GM04504 (cell line): ENCODE measurements around the gene NUBP2.
A peak's percentile ranks its signal among the peaks of the same experiment; 100 is the strongest.

Source experiments
- DNase-seq: peaks from one replicate; pipeline ENCODE4 v3.0.0-alpha.2; 2012; ENCODE audit warnings: low read depth

The NUBP2 gene

GRCh38 chr16:1772362-1772907 lies 10.3 kb upstream of the NUBP2 start, which contains the start of gene EME2:
Gene EME2 (plus strand): TSS chr16:1772810. CDS start chr16:1773228, 418 bp downstream.
- DNase-seq = no peak

- DNase-seq = peak; percentile 57
Observed at GRCh38 chr16:1772908-1773702, 9.7 kb upstream of the NUBP2 start, which contains the start of gene MRPS34. Gene MRPS34 (minus strand): TSS chr16:1773134. CDS start chr16:1773119, 15 bp downstream.

- DNase-seq = no peak
Observed at GRCh38 chr16:1773703-1774447, 8.9 kb upstream of the NUBP2 start.

- DNase-seq = no peak
Observed at GRCh38 chr16:1774448-1774780, 8.3 kb upstream of the NUBP2 start.

DNA sequence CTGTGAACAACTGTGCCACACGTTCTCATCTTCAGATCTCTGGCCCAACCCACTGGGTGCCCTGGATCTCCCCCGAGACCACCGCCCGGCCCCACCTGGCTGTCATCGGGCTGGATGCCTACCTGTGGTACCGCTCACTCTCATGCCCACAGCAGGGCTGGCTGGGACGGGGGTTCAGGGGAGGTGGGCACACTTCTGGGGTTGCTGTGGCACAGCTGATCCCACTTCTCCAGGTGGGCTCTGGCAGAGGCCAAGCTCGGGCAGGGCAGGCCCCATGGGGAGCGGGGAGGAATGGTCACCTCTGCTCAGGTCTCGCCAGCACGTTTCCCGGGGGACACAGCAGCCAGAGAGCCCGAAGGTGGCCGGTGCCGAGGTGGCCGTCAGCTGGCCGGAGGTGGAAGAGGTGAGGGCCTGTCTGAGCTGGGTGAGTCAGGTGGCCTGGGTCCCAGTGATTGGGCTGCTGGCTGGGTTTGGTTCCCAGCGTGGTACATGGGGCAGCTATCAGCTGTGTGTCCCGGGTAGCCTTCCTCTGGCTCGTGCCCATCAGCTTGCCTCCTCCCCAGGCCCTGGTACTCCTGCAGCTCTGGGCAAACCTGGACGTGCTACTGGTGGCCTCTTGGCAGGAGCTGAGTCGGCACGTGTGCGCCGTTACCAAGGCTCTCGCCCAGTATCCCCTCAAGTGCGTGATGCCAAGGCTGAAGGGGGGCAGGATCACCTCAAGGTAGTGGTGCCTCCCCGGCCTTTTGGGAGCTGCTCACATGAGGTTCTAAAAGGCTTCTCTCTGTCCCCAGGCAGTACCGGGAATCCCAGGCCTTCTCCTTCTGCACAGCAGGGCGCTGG lies 7.5 kb upstream of the NUBP2 start:
- no peak for DNase-seq

- DNase-seq = no peak
Observed at GRCh38 chr16:1775846-1776671, 6.7 kb upstream of the NUBP2 start.

GRCh38 chr16:1776672-1776955 lies 6.1 kb upstream of the NUBP2 start:
- DNase-seq = no peak

GRCh38 chr16:1776991-1777374 lies 5.8 kb upstream of the NUBP2 start:
- no peak for DNase-seq

DNA sequence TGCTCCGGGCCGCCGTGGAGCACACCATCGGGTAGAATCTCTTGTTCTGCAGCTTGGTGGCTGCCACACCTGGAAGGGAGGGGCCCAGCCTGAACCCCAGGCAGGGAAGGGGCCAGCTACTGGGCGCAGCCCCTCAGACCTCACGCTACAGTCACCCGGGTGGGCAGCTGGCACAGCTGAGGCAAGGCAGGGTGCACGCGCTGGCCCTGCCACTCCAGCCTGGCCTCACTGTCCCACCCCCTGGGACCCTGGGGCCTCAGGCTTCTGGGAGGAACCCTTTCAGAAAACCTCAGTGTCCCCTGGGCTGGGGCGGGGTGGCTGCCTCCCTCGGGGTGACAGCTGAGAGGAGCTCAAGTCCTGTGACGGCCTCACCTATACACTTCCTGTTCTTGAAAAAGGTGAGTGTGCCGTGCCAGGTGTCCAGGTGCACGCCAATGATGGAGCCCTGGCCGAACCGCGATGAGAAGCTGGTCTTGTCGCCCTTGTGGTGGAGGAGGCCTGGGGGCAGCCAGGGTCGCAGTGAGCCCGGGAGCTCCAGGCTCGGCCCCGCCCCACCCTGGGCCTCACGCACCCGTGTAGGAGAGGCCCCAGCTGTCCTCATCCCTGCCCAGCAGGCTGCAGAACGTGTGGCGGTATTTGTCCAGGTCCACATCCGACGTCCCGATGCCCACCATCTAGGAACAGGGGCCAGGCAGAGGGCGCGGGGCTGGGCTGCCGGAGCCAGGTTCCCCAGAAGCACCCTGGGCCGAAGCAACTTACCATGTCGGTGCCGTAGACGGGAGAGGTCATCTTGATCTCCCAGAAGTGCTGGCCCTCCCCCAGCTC lies 5.2 kb upstream of the NUBP2 start:
- DNase-seq = no peak

GRCh38 chr16:1778200-1779179 lies 4.3 kb upstream of the NUBP2 start:
- DNase-seq = no peak

GRCh38 chr16:1779234-1779701 lies 3.5 kb upstream of the NUBP2 start:
- DNase-seq = no peak

DNA sequence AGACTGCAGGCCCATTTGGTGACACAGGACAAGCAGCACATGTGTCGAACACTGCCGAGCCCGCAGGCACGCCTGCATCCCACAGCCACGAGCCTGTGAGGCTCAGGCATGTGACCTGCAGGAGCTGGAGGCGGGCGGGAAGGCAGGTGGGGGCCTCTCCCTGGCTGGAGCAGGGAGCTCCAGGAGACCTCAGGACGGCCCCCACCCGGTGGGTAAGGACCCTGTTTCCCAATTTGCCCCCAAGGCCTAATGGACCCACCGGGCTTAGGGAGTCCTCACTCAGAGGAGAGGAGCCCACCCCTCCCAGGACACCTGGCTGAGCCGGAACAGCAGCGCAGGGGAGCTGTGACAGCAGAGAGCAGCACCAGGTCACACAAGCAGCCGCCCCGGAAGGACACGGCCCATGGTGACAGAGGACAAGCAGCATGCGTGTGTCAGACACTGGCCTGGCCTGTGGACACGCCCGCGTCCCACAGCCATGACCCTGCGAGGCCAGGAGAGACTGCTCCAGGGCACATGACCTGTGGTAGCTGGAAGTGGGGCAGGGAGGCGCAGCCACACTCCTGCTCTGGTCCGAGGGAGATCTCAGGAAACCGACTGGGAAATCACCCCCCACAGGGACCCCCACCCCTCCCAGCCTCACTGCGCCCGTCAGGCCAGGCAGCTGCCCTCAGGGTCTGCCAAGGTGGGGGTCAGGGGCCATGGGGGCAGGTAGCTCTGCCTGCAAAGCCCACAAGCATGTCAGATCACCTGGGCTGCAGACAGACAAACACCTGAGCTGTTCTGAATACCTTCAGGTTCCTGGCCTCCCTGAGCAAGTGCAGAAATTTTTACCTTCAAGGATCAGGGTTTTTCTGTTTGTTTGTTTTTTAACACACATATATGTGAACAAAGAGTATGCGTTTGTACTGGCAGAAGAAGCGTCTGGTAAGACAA lies 2.8 kb upstream of the NUBP2 start:
- DNase-seq = no peak

DNA sequence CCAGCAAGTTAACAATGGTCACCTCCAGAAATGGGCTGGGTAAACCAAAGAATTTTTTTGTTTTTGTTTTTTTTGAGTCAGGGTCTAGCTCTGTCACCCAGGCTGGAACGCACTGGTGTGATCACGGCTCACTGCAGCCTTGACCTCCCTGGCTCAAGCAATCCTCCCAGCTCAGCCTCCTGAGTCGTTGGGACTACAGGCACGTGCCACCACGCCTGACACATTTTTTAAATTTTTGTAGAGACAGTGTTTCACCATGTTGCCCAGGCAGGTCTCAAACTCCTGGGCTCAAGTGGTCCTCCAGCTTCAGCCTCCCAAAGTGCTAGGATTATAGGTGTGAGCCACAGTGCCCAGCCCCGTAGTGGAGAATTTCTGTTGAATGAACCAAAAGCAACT lies 2.1 kb upstream of the NUBP2 start:
- DNase-seq = no peak

DNA sequence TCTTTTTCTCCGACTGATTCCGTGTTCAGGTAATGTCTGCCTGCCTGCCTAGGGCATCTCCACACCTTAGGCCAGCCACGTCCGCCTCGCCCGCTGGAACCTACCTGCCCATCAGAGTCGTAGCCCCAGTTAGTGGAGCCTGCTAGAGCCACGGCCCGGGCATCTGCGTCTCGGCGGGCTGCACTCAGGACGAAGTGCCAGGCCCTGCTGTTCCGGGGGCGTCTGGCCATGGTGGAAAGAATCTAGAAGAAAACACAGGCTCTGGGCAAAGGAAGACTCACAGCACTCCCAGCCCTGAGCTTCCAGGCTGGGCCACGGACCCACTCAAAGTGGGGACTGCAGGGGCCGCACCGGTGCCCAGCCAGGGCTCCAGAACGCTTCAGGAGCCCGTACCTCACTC lies 1.5 kb upstream of the NUBP2 start:
- DNase-seq = no peak

DNA sequence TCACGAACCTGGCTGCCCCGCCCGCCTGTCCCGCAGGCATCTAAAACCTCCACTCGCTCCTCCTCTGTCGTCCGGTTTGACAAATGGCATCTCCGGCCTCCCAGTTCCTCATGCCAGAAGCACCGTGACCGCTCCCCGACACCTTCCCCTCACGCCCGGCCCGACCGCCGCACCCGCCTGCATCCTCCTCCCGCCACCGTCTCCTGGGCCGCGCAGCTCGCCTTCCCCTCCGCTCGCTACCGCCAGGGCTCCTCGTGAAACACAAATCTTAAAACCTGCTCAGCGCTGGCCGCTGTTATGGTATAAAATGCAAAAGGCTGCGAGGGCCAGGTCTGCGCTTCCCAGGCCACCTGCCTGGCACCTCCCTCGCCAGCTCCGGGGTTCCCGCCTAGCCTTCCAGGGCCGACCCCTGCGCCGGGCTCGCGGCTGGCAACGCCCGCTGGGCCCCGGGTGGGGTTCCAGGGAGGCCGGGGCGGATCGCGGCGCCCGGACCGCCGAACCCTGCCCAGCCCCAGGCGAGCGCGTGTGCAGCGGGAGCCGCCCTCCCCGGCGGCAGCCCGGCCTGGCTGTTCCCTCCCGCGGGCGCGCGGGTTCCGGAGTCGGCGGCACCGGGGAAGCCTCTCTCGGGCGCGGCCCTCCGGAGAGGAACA lies 877 bp upstream of the NUBP2 start:
- DNase-seq = no peak

- DNase-seq = no peak
Observed at GRCh38 chr16:1784977-1785845, 2.5 kb downstream of the NUBP2 start.

- no peak for DNase-seq
Observed at GRCh38 chr16:1785846-1786170, 3.0 kb downstream of the NUBP2 start.
